H1 (cell line): Measurements from ENCODE around the gene IRF4. TPM values are rescaled to one million over a fixed set of nuclear protein-coding genes. Genes with fewer than 3 reads are reported as not detected.

ENCODE experiments used
- BACH1 ChIP-seq: IDR thresholded peaks from 2 replicates; pipeline ENCODE4 v1.6.1; 2012; ENCODE audit warnings: low read length, improper control_type of control experiment
- E2F6 ChIP-seq: IDR thresholded peaks from 2 replicates; pipeline ENCODE4 v1.6.1; 2012; ENCODE audit warnings: inconsistent platforms
- JUN ChIP-seq: IDR thresholded peaks from 2 replicates; pipeline ENCODE4 v1.6.1; 2011; ENCODE audit warnings: low read depth, mild to moderate bottlenecking, improper control_type of control experiment, low read length
- MAX ChIP-seq: IDR thresholded peaks from 2 replicates; pipeline ENCODE4 v1.6.1; 2012; ENCODE audit warnings: inconsistent platforms
- polyA plus RNA-seq, 7 experiments: library from polyadenylated mRNA; depleted of rRNA in 3 of 7; stranded (reverse) in 5 of 7; unstranded in 2 of 7; fragments of >200 nt in 5 of 7; fragments of 200-250 nt in 2 of 7; gene quantifications; 1 replicate in 5 of 7; 2 replicates in 1 of 7; 4 replicates in 1 of 7; pipeline versions ENCODE4 v1.2.1 to v1.2.3, GENCODE V29; 2011 to 2013; ENCODE audit warnings: missing spikeins in 2 of 7, mixed read lengths in 2 of 7
- total RNA-seq: library from RNA; stranded (reverse); fragmentation: NEBNext Ultra II Directional; extraction: Animal tissue kit (Norgen Biotek cat#: 25700); gene quantifications from 2 replicates; pipeline ENCODE4 v1.2.1, GENCODE V29; 2021

The IRF4 gene
- total and polyA plus RNA-seq, 2 of the 8 experiments (the other 6 are each of a cell fraction or from before 2014, with no cell fraction given) = 0.77 to 2.1 TPM

GRCh38 chr6:397604-398003 is 6.1 kb downstream of the IRF4 start (continued):
- TF ChIP-seq E2F6 (no peak), BACH1 (no peak), MAX (no peak), JUN (no peak)
